Embryonic facial prominence (tissue), 1 donor: ENCODE measurements around the gene EPHA2.

Experiments used
- DNase-seq: peaks from one replicate; pipeline ENCODE4 v3.0.0-alpha.2; 2016; ENCODE audit errors: extremely low spot score

Gene EPHA2

GRCh38 chr1:16149702-16150488 is 6.0 kb downstream of the EPHA2 start:
- no peak for DNase-seq

- no peak for DNase-seq
Measured at GRCh38 chr1:16149146-16149545, 6.7 kb downstream of the EPHA2 start.

GRCh38 chr1:16148329-16149092 is 7.4 kb downstream of the EPHA2 start:
- DNase-seq: no peak

GRCh38 chr1:16147156-16147926 is 8.5 kb downstream of the EPHA2 start:
- DNase-seq: no peak

GRCh38 chr1:16146279-16147155 is 9.4 kb downstream of the EPHA2 start:
- peak; percentile 76 for DNase-seq

GRCh38 chr1:16145662-16146278 is 10.1 kb downstream of the EPHA2 start:
- peak; percentile 63 for DNase-seq

GRCh38 chr1:16145030-16145661 is 10.7 kb downstream of the EPHA2 start:
- no peak for DNase-seq

- DNase-seq: no peak
Measured at GRCh38 chr1:16144325-16145029, 11.4 kb downstream of the EPHA2 start.

GRCh38 chr1:16143566-16144324 is 12.1 kb downstream of the EPHA2 start:
- no peak for DNase-seq

- no peak for DNase-seq
Measured at GRCh38 chr1:16143005-16143565, 12.8 kb downstream of the EPHA2 start.

GRCh38 chr1:16142383-16142995 is 13.4 kb downstream of the EPHA2 start:
- DNase-seq: no peak

GRCh38 chr1:16141573-16142336 is 14.1 kb downstream of the EPHA2 start:
- DNase-seq: no peak

- DNase-seq: no peak
Measured at GRCh38 chr1:16140068-16140596, 15.7 kb downstream of the EPHA2 start.

GRCh38 chr1:16139473-16139962 is 16.4 kb downstream of the EPHA2 start:
- DNase-seq: no peak

- DNase-seq: no peak
Measured at GRCh38 chr1:16138772-16139221, 17.1 kb downstream of the EPHA2 start.

- DNase-seq: no peak
Measured at GRCh38 chr1:16137890-16138467, 17.9 kb downstream of the EPHA2 start.

GRCh38 chr1:16135501-16135900 is 20.4 kb downstream of the EPHA2 start:
- DNase-seq: no peak
